ENCODE measurements around the gene RASA3.

The RASA3 gene

GRCh38 chr13:114146629-114147028 lies 14.2 kb upstream of the RASA3 start:
- DNase-seq (ENCODE audit: low spot score) (peak; percentile 43), ATAC-seq (ENCODE audit: low read depth) (no peak)
- Histone ChIP-seq H3K27me3 (ENCODE audit: insufficient read depth, poor library complexity, severe bottlenecking) (no peaks in the 10 kb centered on the region), H3K27ac (ENCODE audit: poor library complexity, severe bottlenecking) (no peak overlapping the region), H3K4me1 (ENCODE audit: insufficient read depth, poor library complexity, severe bottlenecking) (peaks cover 5% of the 10 kb centered on the region), H3K9me3 (ENCODE audit: severe bottlenecking) (no peaks in the 10 kb centered on the region), H3K36me3 (ENCODE audit: low read depth) (no peaks in the 10 kb centered on the region), H3K4me3 (ENCODE audit: severe bottlenecking) (no peak overlapping the region)
- TF ChIP-seq, protein P1, sequence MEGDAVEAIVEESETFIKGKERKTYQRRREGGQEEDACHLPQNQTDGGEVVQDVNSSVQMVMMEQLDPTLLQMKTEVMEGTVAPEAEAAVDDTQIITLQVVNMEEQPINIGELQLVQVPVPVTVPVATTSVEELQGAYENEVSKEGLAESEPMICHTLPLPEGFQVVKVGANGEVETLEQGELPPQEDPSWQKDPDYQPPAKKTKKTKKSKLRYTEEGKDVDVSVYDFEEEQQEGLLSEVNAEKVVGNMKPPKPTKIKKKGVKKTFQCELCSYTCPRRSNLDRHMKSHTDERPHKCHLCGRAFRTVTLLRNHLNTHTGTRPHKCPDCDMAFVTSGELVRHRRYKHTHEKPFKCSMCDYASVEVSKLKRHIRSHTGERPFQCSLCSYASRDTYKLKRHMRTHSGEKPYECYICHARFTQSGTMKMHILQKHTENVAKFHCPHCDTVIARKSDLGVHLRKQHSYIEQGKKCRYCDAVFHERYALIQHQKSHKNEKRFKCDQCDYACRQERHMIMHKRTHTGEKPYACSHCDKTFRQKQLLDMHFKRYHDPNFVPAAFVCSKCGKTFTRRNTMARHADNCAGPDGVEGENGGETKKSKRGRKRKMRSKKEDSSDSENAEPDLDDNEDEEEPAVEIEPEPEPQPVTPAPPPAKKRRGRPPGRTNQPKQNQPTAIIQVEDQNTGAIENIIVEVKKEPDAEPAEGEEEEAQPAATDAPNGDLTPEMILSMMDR (IDR thresholded peaks at IDR 0.05; ENCODE audit: poor library complexity, severe bottlenecking): no peak

GRCh38 chr13:114146173-114146572 lies 13.8 kb upstream of the RASA3 start:
- Histone ChIP-seq H3K4me3 (ENCODE audit: severe bottlenecking) (no peak overlapping the region), H3K36me3 (ENCODE audit: low read depth) (no peaks in the 10 kb centered on the region), H3K27ac (ENCODE audit: poor library complexity, severe bottlenecking) (no peak overlapping the region), H3K4me1 (ENCODE audit: insufficient read depth, poor library complexity, severe bottlenecking) (peaks cover under 1% of the 10 kb centered on the region), H3K27me3 (ENCODE audit: insufficient read depth, poor library complexity, severe bottlenecking) (no peaks in the 10 kb centered on the region), H3K9me3 (ENCODE audit: severe bottlenecking) (no peaks in the 10 kb centered on the region)
- ATAC-seq (ENCODE audit: low read depth) (no peak), DNase-seq (ENCODE audit: low spot score) (peak; percentile 29)
- TF ChIP-seq, protein P1 (IDR thresholded peaks at IDR 0.05; ENCODE audit: poor library complexity, severe bottlenecking): no peak

GRCh38 chr13:114145722-114146121 lies 13.3 kb upstream of the RASA3 start:
- Histone ChIP-seq H3K4me1 (ENCODE audit: insufficient read depth, poor library complexity, severe bottlenecking) (no peaks in the 10 kb centered on the region), H3K27ac (ENCODE audit: poor library complexity, severe bottlenecking) (no peak overlapping the region), H3K4me3 (ENCODE audit: severe bottlenecking) (no peak overlapping the region), H3K36me3 (ENCODE audit: low read depth) (no peaks in the 10 kb centered on the region), H3K9me3 (ENCODE audit: severe bottlenecking) (no peaks in the 10 kb centered on the region), H3K27me3 (ENCODE audit: insufficient read depth, poor library complexity, severe bottlenecking) (no peaks in the 10 kb centered on the region)
- ATAC-seq (ENCODE audit: low read depth): no peak
- TF ChIP-seq, protein P1 (IDR thresholded peaks at IDR 0.05; ENCODE audit: poor library complexity, severe bottlenecking): no peak
- peak; percentile 25 for DNase-seq (ENCODE audit: low spot score)

GRCh38 chr13:114145256-114145655 lies 12.8 kb upstream of the RASA3 start:
- ATAC-seq (ENCODE audit: low read depth) (no peak), DNase-seq (ENCODE audit: low spot score) (peak; percentile 19)
- no peaks in the 10 kb centered on the region for H3K4me1 ChIP-seq (ENCODE audit: insufficient read depth, poor library complexity, severe bottlenecking)
- no peak overlapping the region for H3K4me3 ChIP-seq (ENCODE audit: severe bottlenecking)
- no peaks in the 10 kb centered on the region for H3K27me3 ChIP-seq (ENCODE audit: insufficient read depth, poor library complexity, severe bottlenecking)
- TF ChIP-seq, protein P1 (IDR thresholded peaks at IDR 0.05; ENCODE audit: poor library complexity, severe bottlenecking): no peak
- no peaks in the 10 kb centered on the region for H3K9me3 ChIP-seq (ENCODE audit: severe bottlenecking)
- no peak overlapping the region for H3K27ac ChIP-seq (ENCODE audit: poor library complexity, severe bottlenecking)
- H3K36me3 ChIP-seq (ENCODE audit: low read depth): no peaks in the 10 kb centered on the region

DNA sequence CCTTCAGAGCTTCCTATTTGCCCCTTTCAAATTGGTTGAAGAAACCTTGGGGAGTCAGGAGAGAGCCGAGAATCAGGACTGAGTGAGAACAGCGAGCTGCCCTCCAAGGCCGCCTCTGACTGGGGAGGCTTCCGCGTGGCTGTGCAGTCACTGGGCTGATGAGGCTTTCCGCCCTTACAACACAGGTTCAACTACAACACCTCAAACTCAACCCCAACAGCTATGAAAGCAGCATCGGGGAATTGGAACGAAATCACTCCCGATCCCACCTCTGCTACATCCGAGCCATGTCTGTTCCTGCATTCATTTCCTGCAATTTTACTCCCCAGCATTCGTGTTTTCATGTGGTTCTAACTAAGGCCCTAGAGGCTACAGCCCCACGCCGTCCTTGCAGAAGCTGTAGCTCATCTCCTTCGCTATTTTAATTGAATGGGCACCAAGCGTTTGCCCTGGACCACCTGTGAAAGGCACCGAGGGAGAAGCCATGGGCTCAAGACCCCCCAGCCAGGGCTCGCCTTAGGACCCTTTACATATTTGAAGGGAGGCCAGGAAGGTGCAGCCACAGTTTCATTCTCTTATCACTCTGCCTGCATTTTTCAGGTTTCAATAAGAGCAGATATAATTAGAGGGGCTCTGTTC lies 12.3 kb upstream of the RASA3 start:
- H3K4me1 ChIP-seq (ENCODE audit: insufficient read depth, poor library complexity, severe bottlenecking): no peaks in the 10 kb centered on the region
- H3K27me3 ChIP-seq (ENCODE audit: insufficient read depth, poor library complexity, severe bottlenecking): no peaks in the 10 kb centered on the region
- H3K36me3 ChIP-seq (ENCODE audit: low read depth): no peaks in the 10 kb centered on the region
- no peak overlapping the region for H3K27ac ChIP-seq (ENCODE audit: poor library complexity, severe bottlenecking)
- DNase-seq (ENCODE audit: low spot score) (no peak), ATAC-seq (ENCODE audit: low read depth) (no peak)
- no peak overlapping the region for H3K4me3 ChIP-seq (ENCODE audit: severe bottlenecking)
- H3K9me3 ChIP-seq (ENCODE audit: severe bottlenecking): no peaks in the 10 kb centered on the region
- TF ChIP-seq, protein P1 (IDR thresholded peaks at IDR 0.05; ENCODE audit: poor library complexity, severe bottlenecking): no peak

Measured in RWPE2 (cell line).